ENCODE results near the gene ZFP69B. TPM values are rescaled to one million over a fixed set of nuclear protein-coding genes. Genes with fewer than 3 reads are reported as not detected.

ZFP69B gene
- total RNA-seq, 6 experiments from 2014 or later, result 0.14 to 1.5 (median 0.87) TPM

GRCh38 chr1:40413527-40414252 is 36.6 kb upstream of the ZFP69B start:
- H3K27ac ChIP-seq, result peak overlapping the region in 2 of 3 donors; percentile 12 to 62
- peaks cover 0 to 49% (median 31%) of the 10 kb centered on the region in 4 donors for H3K36me3 ChIP-seq
- peak; percentile 42 to 81 (median 59) for ATAC-seq
- H3K27me3 ChIP-seq, result no peaks in the 10 kb centered on the region
- no peak overlapping the region for H3K4me3 ChIP-seq
- intact Hi-C loops (cut with DNase I), result no loop called here
- 77% methylated on average over 6 of the region's 6 CpGs for WGBS (ENCODE audit: insufficient coverage, low coverage, low lambda C conversion rate, missing lambda C conversion rate)
- H3K4me1 ChIP-seq, result peaks cover 0 to 22% (median 3%) of the 10 kb centered on the region in 4 donors
- H3K9me3 ChIP-seq, result no peaks in the 10 kb centered on the region
- no peak for DNase-seq
- TF ChIP-seq POLR2A (IDR thresholded peaks at IDR 0.05) (no peak), CTCF (IDR thresholded peaks at IDR 0.05) (no peak)

- peaks cover 0 to 42% (median 30%) of the 10 kb centered on the region in 4 donors for H3K36me3 ChIP-seq
- peak; percentile 59 to 79 (median 60) for ATAC-seq
Observed at GRCh38 chr1:40414331-40414730, 35.9 kb upstream of the ZFP69B start.

GRCh38 chr1:40416709-40417108 is 33.6 kb upstream of the ZFP69B start:
- Histone ChIP-seq H3K27ac (no peak overlapping the region), H3K4me1 (peaks cover 0 to 41% (median 8%) of the 10 kb centered on the region in 4 donors), H3K4me3 (no peak overlapping the region), H3K9me3 (no peaks in the 10 kb centered on the region), H3K27me3 (no peaks in the 10 kb centered on the region), H3K36me3 (peaks cover 0 to 34% (median 21%) of the 10 kb centered on the region in 4 donors)
- WGBS (ENCODE audit: insufficient coverage, low coverage, low lambda C conversion rate, missing lambda C conversion rate), result no CpG with 5 or more reads among the region's 4 CpGs
- intact Hi-C loops (cut with DNase I), result no loop called here
- TF ChIP-seq POLR2A (IDR thresholded peaks at IDR 0.05) (no peak), CTCF (IDR thresholded peaks at IDR 0.05) (no peak)
- DNase-seq (no peak), ATAC-seq (no peak)

More at GRCh38 chr1:40414331-40414730, 35.9 kb upstream of the ZFP69B start:
- no peak for TF ChIP-seq POLR2A (IDR thresholded peaks at IDR 0.05)
- no peak for TF ChIP-seq CTCF (IDR thresholded peaks at IDR 0.05)
- H3K4me1 ChIP-seq, result peaks cover 0 to 22% (median 3%) of the 10 kb centered on the region in 4 donors
- WGBS (ENCODE audit: insufficient coverage, low coverage, low lambda C conversion rate, missing lambda C conversion rate), result 36% methylated on average over 2 of the region's 3 CpGs
- H3K27ac ChIP-seq, result peak overlapping the region in 2 of 3 donors; percentile 12 to 62
- H3K27me3 ChIP-seq, result no peaks in the 10 kb centered on the region
- intact Hi-C loops (cut with DNase I), result no loop called here
- H3K9me3 ChIP-seq, result no peaks in the 10 kb centered on the region
- DNase-seq, result no peak
- no peak overlapping the region for H3K4me3 ChIP-seq

- H3K36me3 ChIP-seq, result peaks cover 0 to 23% (median 9%) of the 10 kb centered on the region in 4 donors
- intact Hi-C loops (cut with DNase I), result no loop called here
- H3K27me3 ChIP-seq, result no peaks in the 10 kb centered on the region
- no peak overlapping the region for H3K4me3 ChIP-seq
- peaks cover 0 to 28% (median 8%) of the 10 kb centered on the region in 4 donors for H3K4me1 ChIP-seq
- no peaks in the 10 kb centered on the region for H3K9me3 ChIP-seq
- peak; percentile 5 for TF ChIP-seq POLR2A (IDR thresholded peaks at IDR 0.05)
- TF ChIP-seq CTCF (IDR thresholded peaks at IDR 0.05), result no peak
- ATAC-seq, result peak; percentile 85 to 90 (median 88)
- H3K27ac ChIP-seq, result peak overlapping the region; percentile 42 to 68 (median 46)
- DNase-seq, result peak; percentile 87 to 95 (median 93)
- WGBS (ENCODE audit: insufficient coverage, low coverage, low lambda C conversion rate, missing lambda C conversion rate), result 35% methylated on average over 15 of the region's 15 CpGs
Observed at GRCh38 chr1:40421431-40422384, 28.6 kb upstream of the ZFP69B start.

Data from right lobe of liver (tissue), 6 donors.